Bronchial epithelial cell (primary cell): ENCODE measurements around the gene PKIB. TPM values are rescaled to one million over a fixed set of nuclear protein-coding genes. Genes with fewer than 3 reads are reported as not detected.
A peak's percentile ranks its signal among the peaks of the same experiment; 100 is the strongest.
"Not testable (repeated sequence)": the region's sequence is repeated elsewhere in the genome, so short reads cannot be mapped to it uniquely, and the experiment has no call there.

Experiments
- DNase-seq: peaks from one replicate; pipeline ENCODE4 v3.0.0-alpha.2; 2010; ENCODE audit warnings: low read depth
- FAIRE-seq: peaks from 2 replicates; lab custom pipeline; 2011; peaks lifted over from hg19 to GRCh38; lab: Jason Lieb, UNC
- H3K27me3 ChIP-seq: 2 replicates; pipeline ENCODE4 v1.5.1; 2011; ENCODE audit warnings: low read length; ENCODE audit not compliant: control insufficient read depth, insufficient read depth
- H3K36me3 ChIP-seq: 2 replicates; pipeline ENCODE4 v1.5.1; 2011; ENCODE audit warnings: low read length; ENCODE audit not compliant: control insufficient read depth, insufficient read depth
- H3K4me3 ChIP-seq: 2 replicates; pipeline ENCODE4 v1.5.1; 2011; ENCODE audit warnings: mild to moderate bottlenecking, low read depth, low read length, control low read depth
- total RNA-seq: library from RNA; depleted of rRNA; stranded (reverse); fragments of >200 nt; gene quantifications from 2 replicates; pipeline ENCODE4 v1.2.1, GENCODE V29; 2014
- TF ChIP-seq, protein P1 (sequence below): IDR thresholded peaks from 2 replicates; pipeline ENCODE4 v1.5.1; 2011; ENCODE audit warnings: mild to moderate bottlenecking, moderate library complexity, low read length, control low read depth, inconsistent platforms; ENCODE audit not compliant: insufficient read depth, severe bottlenecking

PKIB gene
- total RNA-seq, 1 donor from 2014 or later, result 3.9 TPM

- TF ChIP-seq, protein P1, sequence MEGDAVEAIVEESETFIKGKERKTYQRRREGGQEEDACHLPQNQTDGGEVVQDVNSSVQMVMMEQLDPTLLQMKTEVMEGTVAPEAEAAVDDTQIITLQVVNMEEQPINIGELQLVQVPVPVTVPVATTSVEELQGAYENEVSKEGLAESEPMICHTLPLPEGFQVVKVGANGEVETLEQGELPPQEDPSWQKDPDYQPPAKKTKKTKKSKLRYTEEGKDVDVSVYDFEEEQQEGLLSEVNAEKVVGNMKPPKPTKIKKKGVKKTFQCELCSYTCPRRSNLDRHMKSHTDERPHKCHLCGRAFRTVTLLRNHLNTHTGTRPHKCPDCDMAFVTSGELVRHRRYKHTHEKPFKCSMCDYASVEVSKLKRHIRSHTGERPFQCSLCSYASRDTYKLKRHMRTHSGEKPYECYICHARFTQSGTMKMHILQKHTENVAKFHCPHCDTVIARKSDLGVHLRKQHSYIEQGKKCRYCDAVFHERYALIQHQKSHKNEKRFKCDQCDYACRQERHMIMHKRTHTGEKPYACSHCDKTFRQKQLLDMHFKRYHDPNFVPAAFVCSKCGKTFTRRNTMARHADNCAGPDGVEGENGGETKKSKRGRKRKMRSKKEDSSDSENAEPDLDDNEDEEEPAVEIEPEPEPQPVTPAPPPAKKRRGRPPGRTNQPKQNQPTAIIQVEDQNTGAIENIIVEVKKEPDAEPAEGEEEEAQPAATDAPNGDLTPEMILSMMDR, result peak; percentile 40
- H3K27me3 ChIP-seq, result no peaks in the 10 kb centered on the region
- no peaks in the 10 kb centered on the region for H3K36me3 ChIP-seq
- FAIRE-seq (no peak), DNase-seq (peak; percentile 78)
- H3K4me3 ChIP-seq, result no peak overlapping the region
Measured at GRCh38 chr6:122580737-122581136, 29.5 kb upstream of the PKIB start.

DNA sequence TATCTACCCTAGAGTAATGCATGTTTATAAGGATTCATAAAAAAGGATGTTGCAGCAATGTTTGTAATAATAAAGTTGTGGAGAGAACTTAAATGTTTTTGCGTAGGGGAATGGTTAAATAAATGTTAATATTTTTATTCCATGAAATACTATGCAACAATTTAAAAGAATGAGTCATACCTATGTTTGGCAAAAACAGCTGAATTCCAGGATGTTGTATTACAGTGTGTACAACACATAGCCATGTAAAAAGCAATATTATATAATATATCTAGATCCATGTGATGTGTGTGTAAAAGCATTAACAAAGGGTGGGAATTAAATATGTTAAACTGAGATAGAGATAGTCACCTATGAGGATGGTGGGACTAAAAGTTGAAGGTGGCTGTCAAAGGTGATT, 21.1 kb upstream of the PKIB start:
- FAIRE-seq (no peak), DNase-seq (peak; percentile 11)
- H3K36me3 ChIP-seq, result no peaks in the 10 kb centered on the region
- H3K27me3 ChIP-seq, result no peaks in the 10 kb centered on the region
- TF ChIP-seq, protein P1, result no peak
- H3K4me3 ChIP-seq, result no peak overlapping the region

- H3K27me3 ChIP-seq, H3K36me3 ChIP-seq, H3K4me3 ChIP-seq, FAIRE-seq, DNase-seq: not testable (repeated sequence)
Measured at GRCh38 chr6:122598295-122598694, 11.9 kb upstream of the PKIB start.

DNA sequence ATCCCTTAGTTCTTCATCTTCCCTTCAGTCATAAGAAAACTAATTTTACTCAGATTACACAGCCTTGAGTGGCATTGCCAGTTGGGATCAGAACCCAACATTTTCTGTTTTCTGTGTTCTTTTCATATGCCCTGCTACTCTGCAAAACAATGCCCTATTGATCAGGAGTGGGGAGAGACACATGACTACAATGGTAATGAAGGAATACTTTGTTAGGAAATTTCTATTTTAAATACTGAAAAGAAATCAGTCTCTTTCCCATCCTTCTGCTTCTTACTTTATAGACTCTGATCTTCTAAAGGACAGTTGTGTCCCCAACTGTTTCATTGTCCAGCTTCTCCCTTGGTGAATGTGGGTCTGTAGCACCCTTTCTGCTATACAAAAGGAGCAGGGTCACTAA, 5.5 kb upstream of the PKIB start:
- Histone ChIP-seq H3K36me3 (no peaks in the 10 kb centered on the region), H3K27me3 (no peaks in the 10 kb centered on the region), H3K4me3 (no peak overlapping the region)
- TF ChIP-seq, protein P1, result no peak
- DNase-seq (no peak), FAIRE-seq (no peak)

DNA sequence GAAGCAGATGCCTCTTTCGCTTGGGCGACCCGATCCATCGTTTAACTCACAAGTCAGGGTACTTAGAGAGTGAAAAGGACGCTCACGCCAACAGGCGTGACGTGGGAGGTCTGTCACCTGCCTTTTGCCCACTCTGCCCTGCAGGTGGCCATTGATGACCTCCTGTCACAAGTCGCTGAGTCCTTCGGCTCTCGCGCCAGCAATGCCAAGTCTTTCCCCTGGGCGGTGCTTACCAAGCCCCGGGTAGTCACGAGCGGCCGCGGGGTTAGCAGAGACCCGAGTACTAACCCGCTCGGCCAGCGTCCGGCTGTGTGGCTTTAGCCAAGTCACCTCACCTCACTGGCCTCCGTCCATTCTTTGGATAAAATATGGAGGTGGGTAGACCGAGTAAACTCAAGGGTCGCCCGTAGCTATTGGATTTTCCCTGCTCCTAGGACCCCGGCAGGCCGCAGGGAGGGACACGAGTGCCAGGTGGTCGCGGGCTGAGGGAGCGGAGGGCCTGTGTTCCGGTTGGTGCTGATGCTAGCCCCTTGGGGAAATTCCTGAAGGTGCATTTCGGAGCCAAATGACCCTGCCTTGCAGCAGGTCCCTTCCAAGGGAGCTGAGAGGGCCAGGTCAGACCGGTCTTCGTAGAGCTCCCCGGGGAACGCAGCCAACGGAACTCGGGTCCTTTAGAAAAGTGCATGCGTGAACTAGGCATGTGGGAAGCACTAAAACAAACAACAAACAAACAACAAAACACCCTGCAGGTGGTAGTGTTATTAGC, 668 bp downstream of the PKIB start:
- FAIRE-seq (no peak), DNase-seq (peak; percentile 27)
- TF ChIP-seq, protein P1, result peak; percentile 3
- H3K4me3 ChIP-seq, result peak overlapping the region; percentile 54
- no peaks in the 10 kb centered on the region for H3K36me3 ChIP-seq
- H3K27me3 ChIP-seq, result no peaks in the 10 kb centered on the region

GRCh38 chr6:122612838-122613237, 2.6 kb downstream of the PKIB start:
- DNase-seq (no peak), FAIRE-seq (no peak)
- TF ChIP-seq, protein P1, result no peak
- Histone ChIP-seq H3K36me3 (no peaks in the 10 kb centered on the region), H3K4me3 (no peak overlapping the region), H3K27me3 (no peaks in the 10 kb centered on the region)
